MCF 10A (cell line): Measurements from ENCODE around the gene PARP8. TPM values are rescaled to one million over a fixed set of nuclear protein-coding genes. Genes with fewer than 3 reads are reported as not detected.
"Not testable (repeated sequence)": the region's sequence is repeated elsewhere in the genome, so short reads cannot be mapped to it uniquely, and the experiment has no call there.

Source experiments
- Bru-seq: library from RNA; stranded (reverse); fragments of 400-500 nt; gene quantifications from one replicate; lab custom pipeline; 2021; lab: Mats Ljungman, UMichigan
- BruChase-seq, 2 experiments: library from RNA; stranded (reverse); fragments of 400-500 nt; gene quantifications; one replicate each; lab custom pipeline; 2021; lab: Mats Ljungman, UMichigan
- BruUV-seq: library from RNA; stranded (reverse); fragments of 400-500 nt; replicated peaks from 2 replicates; lab custom pipeline; 2021; lab: Mats Ljungman, UMichigan
- CTCF ChIA-PET: fragments of 300-600 bp; sonication (Branson Sonifier 250); formaldehyde crosslinking; extraction: SDS; loops from one replicate; lab custom pipeline; 2021; ENCODE audit warnings: antibody characterized with exemption, inconsistent platforms; lab: Yijun Ruan, JAX
- POLR2A ChIA-PET: fragments of 300-600, 350-650 bp; sonication (Branson Sonifier 250); formaldehyde crosslinking; extraction: SDS; loops from one replicate; lab custom pipeline; 2020; ENCODE audit warnings: antibody characterized with exemption, inconsistent platforms; lab: Yijun Ruan, JAX
- DNase-seq: peaks from one replicate; pipeline ENCODE4 v3.0.0-alpha.2; 2018; ENCODE audit not compliant: unreplicated experiment
- H3K27ac Mint-ChIP-seq: one replicate; pipeline ENCODE4 v1.8.0; 2022; ENCODE audit warnings: mild to moderate bottlenecking, low read depth, mixed read lengths; ENCODE audit not compliant: unreplicated experiment
- H3K27me3 Mint-ChIP-seq: one replicate; pipeline ENCODE4 v1.8.0; 2022; ENCODE audit warnings: mixed read lengths; ENCODE audit not compliant: insufficient read depth, unreplicated experiment
- H3K36me3 Mint-ChIP-seq: one replicate; pipeline ENCODE4 v1.8.0; 2022; ENCODE audit warnings: mild to moderate bottlenecking, moderate library complexity, mixed read lengths; ENCODE audit not compliant: insufficient read depth, unreplicated experiment
- H3K4me1 Mint-ChIP-seq: one replicate; pipeline ENCODE4 v1.8.0; 2022; ENCODE audit warnings: mixed read lengths; ENCODE audit not compliant: insufficient read depth, unreplicated experiment
- H3K4me3 Mint-ChIP-seq: one replicate; pipeline ENCODE4 v1.8.0; 2022; ENCODE audit warnings: mild to moderate bottlenecking, moderate library complexity, mixed read lengths; ENCODE audit not compliant: unreplicated experiment
- H3K9me3 Mint-ChIP-seq: one replicate; pipeline ENCODE4 v1.8.0; 2022; ENCODE audit warnings: mixed read lengths; ENCODE audit not compliant: unreplicated experiment
- intact Hi-C: fragments of 100-400 bp; cut with micrococcal nuclease; formaldehyde crosslinking; loops from 2 replicates; pipeline ENCODE4 v1.14.1; 2022
- long read RNA-seq: library from polyadenylated mRNA; stranded (forward); transcript quantifications from one replicate; pipeline ENCODE4 v2.0.0, GENCODE V29; 2022
- total RNA-seq: library from RNA; stranded (reverse); gene quantifications from 2 replicates; pipeline ENCODE4 v1.2.3, GENCODE V29; 2022
- TF ChIP-seq, protein P1 (sequence below): fragments of 200-600 bp; IDR thresholded peaks from one replicate; pipeline ENCODE4 v1.8.0; 2022; ENCODE audit warnings: antibody characterized with exemption, mild to moderate bottlenecking; ENCODE audit not compliant: unreplicated experiment

The PARP8 gene, protein sequence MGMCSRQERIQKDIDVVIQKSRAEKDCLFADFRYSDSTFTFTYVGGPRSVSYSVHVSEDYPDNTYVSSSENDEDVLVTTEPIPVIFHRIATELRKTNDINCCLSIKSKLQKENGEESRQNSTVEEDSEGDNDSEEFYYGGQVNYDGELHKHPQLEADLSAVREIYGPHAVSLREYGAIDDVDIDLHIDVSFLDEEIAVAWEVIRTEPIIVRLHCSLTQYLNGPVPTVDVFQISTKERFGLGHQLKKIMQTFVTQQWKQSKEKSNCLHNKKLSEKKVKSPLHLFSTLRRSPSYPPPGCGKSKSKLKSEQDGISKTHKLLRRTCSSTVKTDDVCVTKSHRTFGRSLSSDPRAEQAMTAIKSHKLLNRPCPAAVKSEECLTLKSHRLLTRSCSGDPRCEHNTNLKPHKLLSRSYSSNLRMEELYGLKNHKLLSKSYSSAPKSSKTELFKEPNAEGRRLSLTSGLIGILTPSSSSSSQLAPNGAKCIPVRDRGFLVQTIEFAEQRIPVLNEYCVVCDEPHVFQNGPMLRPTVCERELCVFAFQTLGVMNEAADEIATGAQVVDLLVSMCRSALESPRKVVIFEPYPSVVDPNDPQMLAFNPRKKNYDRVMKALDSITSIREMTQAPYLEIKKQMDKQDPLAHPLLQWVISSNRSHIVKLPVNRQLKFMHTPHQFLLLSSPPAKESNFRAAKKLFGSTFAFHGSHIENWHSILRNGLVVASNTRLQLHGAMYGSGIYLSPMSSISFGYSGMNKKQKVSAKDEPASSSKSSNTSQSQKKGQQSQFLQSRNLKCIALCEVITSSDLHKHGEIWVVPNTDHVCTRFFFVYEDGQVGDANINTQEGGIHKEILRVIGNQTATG
- total RNA-seq (24.5 and 31.2 TPM in 2 replicates), Bru-seq, nascent RNA (percentile 86 among the genes with signal in this experiment), BruChase-seq, experiment 1, labeled RNA remaining after a 6-hour chase (percentile 60 among the genes with signal in this experiment), BruChase-seq, experiment 2, labeled RNA remaining after a 2-hour chase (percentile 75 among the genes with signal in this experiment)
- long read RNA-seq, partial matches to known transcripts = 9 of 24 reads
- long read RNA-seq, other reads (novel, unspliced or antisense) = 11 of 24 reads

DNA sequence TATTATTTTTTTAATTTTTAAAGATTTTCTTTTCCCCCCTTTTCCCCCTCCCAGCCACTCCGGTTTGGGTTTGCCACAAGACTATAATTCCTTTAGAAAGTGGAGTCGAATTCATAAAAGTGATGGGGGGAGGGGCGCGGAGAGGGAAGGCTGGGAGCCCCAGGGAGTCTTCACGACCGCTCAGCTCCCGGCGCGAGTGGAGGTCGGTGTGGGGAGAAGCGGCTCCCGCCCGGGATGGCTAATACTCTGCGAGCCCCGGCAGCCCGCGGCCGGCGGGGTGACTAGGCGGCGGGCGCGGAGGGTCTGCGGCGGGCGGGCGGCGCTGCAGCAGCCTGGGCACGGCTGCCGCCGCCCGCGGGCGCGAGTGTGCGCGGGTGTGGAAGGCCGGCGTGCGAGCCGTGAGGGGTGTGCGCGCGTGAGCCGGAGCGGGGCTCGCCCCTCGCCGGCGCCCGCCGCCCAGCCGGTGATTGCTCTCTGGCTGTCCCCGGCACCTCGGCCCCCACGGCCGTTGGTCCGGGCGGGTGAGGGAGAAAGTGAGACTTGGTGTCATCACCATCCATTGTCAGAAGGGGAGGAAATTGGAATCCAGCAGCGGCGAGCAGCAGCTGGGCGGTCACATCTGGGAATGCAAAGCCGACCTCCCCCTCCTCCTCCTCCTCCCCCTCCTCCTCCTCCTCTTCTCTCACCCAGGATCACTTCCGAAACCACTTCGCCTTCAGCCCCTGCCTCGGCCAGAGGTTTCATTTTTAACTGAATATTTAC is at the start of gene PARP8:
PARP8 (plus strand) TSS at position 377 of the 762 bp plus-strand sequence. CDS start 459 bp downstream, outside the sequence.
- Mint-ChIP-seq H3K27me3 (no peaks in the 10 kb centered on the region), H3K27ac (peak within 1 kb of the TSS; percentile 99), H3K4me1 (no peaks in the 10 kb centered on the region), H3K4me3 (peak within 1 kb of the TSS; percentile 88), H3K9me3 (no peaks in the 10 kb centered on the region), H3K36me3 (no peaks in the 10 kb centered on the region)
- DNase-seq = peak; percentile 50
- ChIA-PET CTCF (interaction anchor here (0.6 to 1.8 kb wide), 5 partner anchors 72 to 224 kb away, joined by 3 to 7 read pairs (median 4); no protein-coding TSS in a partner anchor), POLR2A (interaction anchor here (0.6 to 2.3 kb wide), 11 partner anchors 10 to 323 kb away, joined by 3 to 12 read pairs (median 4); partner anchors contain the start of gene EMB)
- BruUV-seq = no TSS peak
- TF ChIP-seq, protein P1, sequence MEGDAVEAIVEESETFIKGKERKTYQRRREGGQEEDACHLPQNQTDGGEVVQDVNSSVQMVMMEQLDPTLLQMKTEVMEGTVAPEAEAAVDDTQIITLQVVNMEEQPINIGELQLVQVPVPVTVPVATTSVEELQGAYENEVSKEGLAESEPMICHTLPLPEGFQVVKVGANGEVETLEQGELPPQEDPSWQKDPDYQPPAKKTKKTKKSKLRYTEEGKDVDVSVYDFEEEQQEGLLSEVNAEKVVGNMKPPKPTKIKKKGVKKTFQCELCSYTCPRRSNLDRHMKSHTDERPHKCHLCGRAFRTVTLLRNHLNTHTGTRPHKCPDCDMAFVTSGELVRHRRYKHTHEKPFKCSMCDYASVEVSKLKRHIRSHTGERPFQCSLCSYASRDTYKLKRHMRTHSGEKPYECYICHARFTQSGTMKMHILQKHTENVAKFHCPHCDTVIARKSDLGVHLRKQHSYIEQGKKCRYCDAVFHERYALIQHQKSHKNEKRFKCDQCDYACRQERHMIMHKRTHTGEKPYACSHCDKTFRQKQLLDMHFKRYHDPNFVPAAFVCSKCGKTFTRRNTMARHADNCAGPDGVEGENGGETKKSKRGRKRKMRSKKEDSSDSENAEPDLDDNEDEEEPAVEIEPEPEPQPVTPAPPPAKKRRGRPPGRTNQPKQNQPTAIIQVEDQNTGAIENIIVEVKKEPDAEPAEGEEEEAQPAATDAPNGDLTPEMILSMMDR = no peak
- intact Hi-C loops = no loop called here

DNA sequence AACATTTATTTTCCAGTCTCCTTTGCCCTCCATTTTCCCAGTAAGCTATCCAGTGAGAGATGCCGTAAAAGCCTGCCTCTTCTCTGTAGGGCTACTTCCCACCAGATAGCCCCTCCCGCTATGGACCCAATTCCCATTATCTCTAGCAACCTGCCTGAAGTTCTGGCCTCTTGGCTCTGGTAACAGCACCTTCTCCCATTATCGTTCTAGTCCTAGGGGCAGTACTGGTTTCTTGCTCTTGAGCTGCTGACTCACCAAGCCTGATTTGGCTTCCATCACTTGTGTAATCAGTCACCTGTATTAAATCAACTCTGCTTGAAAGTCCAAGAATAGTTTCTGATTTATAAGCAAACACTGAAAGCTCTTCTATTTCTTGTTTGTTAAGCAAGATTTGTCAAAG is 42.8 kb upstream of the PARP8 start:
- BruUV-seq = no TSS peak

DNA sequence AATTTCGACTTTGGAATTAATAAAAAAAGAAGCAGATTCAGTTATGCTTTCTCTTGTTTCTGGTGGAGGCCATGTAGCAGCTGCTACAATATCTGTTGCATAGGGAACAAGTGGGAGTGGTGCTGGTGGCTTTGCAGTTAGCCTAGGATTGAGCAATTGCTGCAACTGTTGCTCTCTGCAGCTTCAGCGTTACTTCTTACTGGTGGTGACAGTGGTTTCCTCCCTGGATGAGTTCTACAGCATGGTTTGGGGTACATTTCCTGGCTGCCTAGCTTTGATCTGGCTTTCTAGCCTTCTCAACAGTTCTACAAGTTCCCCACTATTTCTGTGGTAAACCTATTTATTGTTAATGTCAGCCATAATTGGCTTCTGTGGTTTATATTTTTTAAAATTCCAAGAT is 31.6 kb upstream of the PARP8 start:
- DNase-seq, BruUV-seq, CTCF ChIA-PET, H3K9me3 Mint-ChIP-seq, H3K4me3 Mint-ChIP-seq, H3K27me3 Mint-ChIP-seq, H3K27ac Mint-ChIP-seq, H3K36me3 Mint-ChIP-seq, POLR2A ChIA-PET, H3K4me1 Mint-ChIP-seq, intact Hi-C loops: not testable (repeated sequence)

More for the DNA sequence above, 42.8 kb upstream of the PARP8 start:
- POLR2A ChIA-PET = interaction anchor here (1.0 kb wide), 1 partner anchor 16 kb away, joined by 3 read pairs; no protein-coding TSS in a partner anchor
- CTCF ChIA-PET = no interaction called here
- Mint-ChIP-seq H3K27ac (no peak overlapping the region), H3K4me1 (peaks cover 6% of the 10 kb centered on the region), H3K36me3 (no peaks in the 10 kb centered on the region), H3K9me3 (no peaks in the 10 kb centered on the region), H3K27me3 (no peaks in the 10 kb centered on the region), H3K4me3 (no peak overlapping the region)
- intact Hi-C loops = no loop called here
- TF ChIP-seq, protein P1 = no peak
- peak; percentile 45 for DNase-seq

DNA sequence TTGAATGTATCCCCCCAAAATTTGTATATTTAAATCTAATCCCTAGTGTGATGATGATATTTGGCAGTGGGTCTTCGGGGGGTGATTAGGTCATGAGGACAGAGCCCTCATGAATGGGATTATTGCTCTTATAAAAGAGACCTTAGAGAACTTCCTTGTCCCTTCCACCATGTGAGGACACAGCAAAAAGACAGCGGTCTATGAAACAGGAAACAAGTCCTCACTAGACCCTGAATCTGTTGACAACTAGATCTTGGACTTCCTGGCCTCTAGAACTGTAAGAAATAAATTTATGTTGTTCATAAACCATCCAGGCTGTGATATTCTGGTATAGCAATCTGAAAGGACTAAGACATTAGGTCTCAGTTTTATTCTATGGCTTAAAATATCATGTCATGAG is 28.9 kb upstream of the PARP8 start:
- H3K4me1 Mint-ChIP-seq, H3K36me3 Mint-ChIP-seq, CTCF ChIA-PET, H3K9me3 Mint-ChIP-seq, H3K27ac Mint-ChIP-seq, H3K27me3 Mint-ChIP-seq, intact Hi-C loops, BruUV-seq, H3K4me3 Mint-ChIP-seq, DNase-seq: not testable (repeated sequence)
- POLR2A ChIA-PET = interaction anchor here (0.8 kb wide), 1 partner anchor 77 kb away, joined by 3 read pairs; no protein-coding TSS in a partner anchor
